ENCODE data around the gene MAS1. TPM values are rescaled to one million over a fixed set of nuclear protein-coding genes. Genes with fewer than 3 reads are reported as not detected.

Gene MAS1
- total and polyA plus RNA-seq, 2 experiments from 2014 or later, result 0.03 TPM; not detected in 1

- no peaks in the 10 kb centered on the region for H4K20me1 ChIP-seq (replicated peaks; ENCODE audit: insufficient read depth)
- no peaks in the 10 kb centered on the region for H3K36me3 ChIP-seq (ENCODE audit: insufficient read depth)
- no peak overlapping the region for H3K27ac ChIP-seq (ENCODE audit: low read depth)
- H3F3A ChIP-seq (replicated peaks; ENCODE audit: low read depth), result no peaks in the 10 kb centered on the region
- Mint-ChIP-seq H3K27ac (no peak overlapping the region), H3K27me3 (ENCODE audit: insufficient read depth, low read depth, poor library complexity) (peaks cover 2% of the 10 kb centered on the region), H3K9me3 (no peaks in the 10 kb centered on the region), H3K4me3 (no peak overlapping the region), H3K4me1 (peaks cover 2% of the 10 kb centered on the region; the same call in 1 of the 3 replicates), H3K36me3 (ENCODE audit: low read depth) (no peaks in the 10 kb centered on the region)
- H3K27me3 ChIP-seq (ENCODE audit: insufficient read depth), result no peaks in the 10 kb centered on the region
- DNase-seq (ENCODE audit: low spot score) (no peak), ATAC-seq (no peak)
- H3K4me2 ChIP-seq, result no peak overlapping the region
- peaks cover 5% of the 10 kb centered on the region for H3K9me2 ChIP-seq (ENCODE audit: insufficient read depth)
- H3K4me3 ChIP-seq, result no peak overlapping the region
- no peaks in the 10 kb centered on the region for H3K79me2 ChIP-seq (replicated peaks; ENCODE audit: insufficient read depth)
- no peak overlapping the region for H2AFZ ChIP-seq
- no peaks in the 10 kb centered on the region; the same call in 1 of the 2 replicates for H3K4me1 ChIP-seq (ENCODE audit: insufficient read depth)
- no peak for TF ChIP-seq ZNF462 (CRISPR knock-in tag; IDR thresholded peaks at IDR 0.05)
- no peak for TF ChIP-seq CTCF (conservative IDR thresholded peaks at IDR 0.05; ENCODE audit: low read depth in 2 of 2)
- no peak for TF ChIP-seq EZH2 (IDR thresholded peaks at IDR 0.05; ENCODE audit: low read depth, unreplicated experiment)
- TF ChIP-seq JUNB (IDR thresholded peaks at IDR 0.05; ENCODE audit: unreplicated experiment), result no peak
- TF ChIP-seq ZNF114 (CRISPR knock-in tag; IDR thresholded peaks at IDR 0.05), result no peak
- no peak for TF ChIP-seq ETS1 (IDR thresholded peaks at IDR 0.05)
- TF ChIP-seq REST (IDR thresholded peaks at IDR 0.05; ENCODE audit: unreplicated experiment), result no peak
- TF ChIP-seq ZNF331 (CRISPR knock-in tag; IDR thresholded peaks at IDR 0.05; ENCODE audit: low read depth), result no peak
- TF ChIP-seq CREB1 (CRISPR knock-in tag; IDR thresholded peaks at IDR 0.05; ENCODE audit: low read depth), result no peak
- TF ChIP-seq STAT1 (IDR thresholded peaks at IDR 0.05; ENCODE audit: unreplicated experiment), result no peak
- no peak for TF ChIP-seq POLR2AphosphoS5 (IDR thresholded peaks at IDR 0.05; ENCODE audit: low read depth)
- TF ChIP-seq NANOG (IDR thresholded peaks at IDR 0.05; ENCODE audit: borderline replicate concordance), result no peak
- TF ChIP-seq EZH2phosphoT487 (IDR thresholded peaks at IDR 0.05; ENCODE audit: unreplicated experiment), result no peak
These were observed 4.5 kb upstream of the MAS1 start for GRCh38 chr6:159886270-159886669.
